BLaER1 treated with 17β-estradiol and CSF1 and Interleukin-3, amounts not matched to agents 10 nM and 100 nM (cell line): ENCODE measurements around the gene DDX47.

Experiments
- H3K27ac ChIP-seq, 11 experiments: shearing (Covaris generic); formaldehyde crosslinking; 2 replicates each; pipeline ENCODE4 v1.8.1; 2022
- H3K27me3 ChIP-seq, 11 experiments: shearing (Covaris generic); formaldehyde crosslinking; 2 replicates each; pipeline ENCODE4 v1.8.1; 2022
- H3K36me3 ChIP-seq, 11 experiments: shearing (Covaris generic); formaldehyde crosslinking; 2 replicates each; pipeline ENCODE4 v1.8.1; 2022
- H3K4me1 ChIP-seq, 10 experiments: shearing (Covaris generic); formaldehyde crosslinking; 2 replicates each; pipeline ENCODE4 v1.8.1; 2022
- H3K4me2 ChIP-seq, 11 experiments: shearing (Covaris generic); formaldehyde crosslinking; 2 replicates each; pipeline ENCODE4 v1.8.1; 2022
- H3K4me3 ChIP-seq, 10 experiments: shearing (Covaris generic); formaldehyde crosslinking; 2 replicates each; pipeline ENCODE4 v1.8.1; 2022
- H3K9ac ChIP-seq, 11 experiments: shearing (Covaris generic); formaldehyde crosslinking; 2 replicates each; pipeline ENCODE4 v1.8.1; 2022
- H3K9me3 ChIP-seq, 11 experiments: shearing (Covaris generic); formaldehyde crosslinking; replicated peaks in 1 of 11; 2 replicates each; pipeline ENCODE4 v1.8.1; 2022
- H4K20me1 ChIP-seq, 11 experiments: shearing (Covaris generic); formaldehyde crosslinking; 2 replicates each; pipeline ENCODE4 v1.8.1; 2022
- Cebpa-rat ChIP-seq, 11 experiments: shearing (Covaris generic); IDR thresholded peaks; 2 replicates each; pipeline ENCODE4 v1.8.1; 2022

The DDX47 gene

DNA sequence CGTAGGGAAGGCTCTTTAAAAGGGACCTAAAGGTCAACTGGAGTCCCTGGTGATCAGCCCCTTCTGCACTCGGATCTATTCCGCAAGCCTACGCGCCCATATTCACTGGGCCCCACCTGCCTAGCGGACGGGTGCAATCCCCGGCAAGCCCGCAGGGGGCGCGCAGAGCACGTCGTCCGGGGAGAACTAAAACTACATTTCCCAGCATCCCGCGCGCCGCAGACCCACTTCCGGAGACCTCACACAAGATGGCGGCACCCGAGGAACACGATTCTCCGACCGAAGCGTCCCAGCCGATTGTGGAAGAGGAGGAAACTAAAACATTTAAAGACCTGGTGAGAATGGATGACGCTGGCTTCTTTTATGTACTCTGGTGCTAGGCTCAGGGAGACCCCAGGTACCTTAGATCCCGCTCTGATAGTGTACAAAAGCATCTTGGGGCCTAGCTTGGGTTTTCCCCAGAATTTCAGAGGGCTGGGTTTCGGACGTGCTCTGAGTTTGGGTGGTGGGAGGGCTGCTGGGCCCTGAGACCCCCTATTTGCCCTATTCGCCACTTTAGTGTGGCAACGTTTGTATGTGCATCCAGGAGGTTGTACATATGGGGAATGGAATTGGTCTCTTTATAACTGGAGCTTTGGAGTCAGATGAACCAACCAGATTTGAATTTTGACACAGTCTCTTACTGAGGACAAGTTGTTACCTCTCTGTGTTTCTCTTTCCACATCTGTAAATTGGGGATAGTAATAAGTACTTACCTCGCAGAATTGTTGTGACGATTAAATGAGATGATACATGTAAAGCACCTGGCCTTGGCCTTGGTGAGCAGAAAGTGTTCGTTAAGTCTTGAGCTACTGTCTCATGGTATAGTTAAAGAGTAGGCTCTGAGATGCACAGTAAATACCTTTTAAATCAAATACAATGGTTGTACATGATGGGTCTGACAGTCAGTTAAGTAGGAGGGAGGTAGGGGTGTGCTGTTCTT lies at the start of gene DDX47:
TSS of gene DDX47 (plus strand) at position 227 of the 982 bp plus-strand sequence. CDS start at position 249, 22 bp downstream.
- Histone ChIP-seq H3K4me2 (peak within 1 kb of the TSS; percentile 88 to 98 (median 94)), H3K36me3 (peaks cover 0 to 43% (median 40%) of the 10 kb centered on the region in 11 experiments; a peak in 21 of 22 replicates), H3K4me1 (peaks cover 61 to 89% (median 66%) of the 10 kb centered on the region in 10 experiments), H3K27me3 (no peaks in the 10 kb centered on the region), H3K4me3 (peak within 1 kb of the TSS; percentile 86 to 99 (median 94)), H3K27ac (peak within 1 kb of the TSS; percentile 70 to 94 (median 90)), H4K20me1 (peaks cover 0 to 33% (median 22%) of the 10 kb centered on the region in 11 experiments; a peak in 14 of 22 replicates), H3K9me3 (no peaks in the 10 kb centered on the region), H3K9ac (peak within 1 kb of the TSS; percentile 88 to 97 (median 89))
- no peak for TF ChIP-seq Cebpa-rat (IDR thresholded peaks at IDR 0.05)

DNA sequence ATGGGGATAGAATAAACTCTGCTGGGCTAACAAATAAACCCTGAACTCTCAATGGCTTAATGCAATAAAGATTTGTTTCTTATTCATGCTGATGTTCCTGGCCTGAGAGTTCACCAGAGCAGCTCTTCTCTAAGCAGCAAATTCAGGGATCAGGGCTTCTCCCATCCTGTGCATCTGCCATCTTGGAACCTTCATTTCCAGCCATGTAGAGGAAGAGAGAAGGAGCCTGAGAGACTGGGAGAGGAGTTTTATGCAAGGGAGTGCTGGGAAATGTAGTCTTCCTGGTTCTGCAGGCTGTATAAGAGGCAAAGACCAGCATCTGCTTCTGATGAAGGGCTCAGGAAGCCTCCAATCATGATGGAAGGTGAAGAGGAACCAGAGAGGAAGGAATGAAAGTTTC lies 48.3 kb upstream of the DDX47 start:
- H3K4me3 ChIP-seq, result no peak overlapping the region
- H3K4me1 ChIP-seq, result no peaks in the 10 kb centered on the region; a peak in 1 of 20 replicates
- no peak overlapping the region for H3K9ac ChIP-seq
- peaks cover 0 to 80% (median 64%) of the 10 kb centered on the region in 11 experiments; a peak in 19 of 22 replicates for H3K36me3 ChIP-seq
- no peak overlapping the region for H3K27ac ChIP-seq
- peaks cover 20 to 41% (median 34%) of the 10 kb centered on the region in 11 experiments for H3K9me3 ChIP-seq
- TF ChIP-seq Cebpa-rat (IDR thresholded peaks at IDR 0.05), result no peak
- H4K20me1 ChIP-seq, result no peaks in the 10 kb centered on the region
- no peaks in the 10 kb centered on the region for H3K27me3 ChIP-seq
- no peak overlapping the region for H3K4me2 ChIP-seq

DNA sequence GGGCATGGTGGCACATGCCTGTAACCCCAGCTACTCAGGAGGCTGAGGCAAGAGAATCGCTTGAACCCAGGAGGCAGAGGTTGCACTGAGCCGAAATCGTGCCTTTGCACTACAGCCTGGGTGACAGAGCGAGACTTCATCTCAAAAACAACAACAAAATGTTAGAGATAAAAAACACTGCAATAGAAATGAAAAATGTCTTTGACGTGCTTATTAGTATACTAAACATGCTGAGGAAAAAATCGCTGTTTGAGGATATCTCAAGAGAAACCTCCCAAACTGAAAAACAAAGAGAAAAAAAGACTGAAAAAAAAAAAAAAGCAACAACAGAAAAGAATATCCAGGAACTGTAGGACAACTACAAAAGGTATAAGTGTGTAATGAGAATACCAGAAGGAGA lies 42.9 kb upstream of the DDX47 start:
- no peak overlapping the region for H3K27ac ChIP-seq
- no peak overlapping the region for H3K4me2 ChIP-seq
- no peaks in the 10 kb centered on the region for H3K27me3 ChIP-seq
- peaks cover 46 to 72% (median 68%) of the 10 kb centered on the region in 11 experiments for H3K9me3 ChIP-seq
- no peak overlapping the region for H3K4me3 ChIP-seq
- H4K20me1 ChIP-seq, result no peaks in the 10 kb centered on the region
- H3K4me1 ChIP-seq, result no peaks in the 10 kb centered on the region
- H3K36me3 ChIP-seq, result peaks cover 0 to 77% (median 48%) of the 10 kb centered on the region in 11 experiments; a peak in 17 of 22 replicates
- TF ChIP-seq Cebpa-rat (IDR thresholded peaks at IDR 0.05), result no peak
- H3K9ac ChIP-seq, result no peak overlapping the region

DNA sequence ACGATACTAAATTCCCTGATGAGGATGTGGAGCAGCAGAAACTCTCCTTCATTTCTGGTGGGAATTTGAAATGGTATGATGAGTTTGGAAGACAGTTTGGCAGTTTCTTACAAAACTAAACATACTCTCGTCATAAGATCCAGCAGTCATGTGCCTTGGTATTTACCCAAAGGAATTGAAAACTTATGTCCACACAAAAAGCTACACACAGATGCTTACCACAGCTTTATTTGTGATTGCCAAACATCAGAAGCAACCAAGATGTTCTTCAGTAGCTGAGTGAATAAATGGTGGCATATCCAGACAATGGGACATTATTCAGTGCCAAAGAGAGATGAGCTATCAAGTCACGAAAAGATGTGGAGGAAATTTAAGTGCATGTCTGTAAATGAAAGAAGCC lies 38.4 kb upstream of the DDX47 start:
- Histone ChIP-seq H3K4me3 (no peak overlapping the region), H3K9ac (no peak overlapping the region), H3K27ac (no peak overlapping the region), H4K20me1 (no peaks in the 10 kb centered on the region), H3K4me2 (no peak overlapping the region), H3K9me3 (peaks cover 23 to 39% (median 33%) of the 10 kb centered on the region in 11 experiments), H3K27me3 (no peaks in the 10 kb centered on the region), H3K36me3 (peaks cover 0 to 34% (median 7%) of the 10 kb centered on the region in 11 experiments; a peak in 13 of 22 replicates), H3K4me1 (peaks cover 0 to 8% (median 6%) of the 10 kb centered on the region in 10 experiments; a peak in 11 of 20 replicates)
- no peak for TF ChIP-seq Cebpa-rat (IDR thresholded peaks at IDR 0.05)

DNA sequence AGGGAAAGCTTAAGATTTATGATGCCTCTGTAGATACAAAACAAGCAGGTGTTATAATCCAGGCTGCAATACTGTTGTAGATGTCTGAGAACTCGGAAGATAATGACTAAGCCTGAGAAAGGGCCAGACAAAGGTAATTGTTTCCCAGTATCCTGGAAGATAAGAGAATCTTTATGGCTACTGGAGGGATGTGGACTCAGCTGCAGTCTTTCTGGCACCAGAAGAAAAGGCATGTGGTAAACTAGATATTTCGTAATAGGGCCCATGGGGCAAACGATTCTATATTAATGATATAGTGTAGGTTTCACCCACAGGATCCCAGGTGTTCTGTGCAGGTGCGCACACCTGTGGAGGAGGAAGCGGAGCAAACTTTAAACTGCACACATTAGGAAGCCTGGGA lies 36.9 kb upstream of the DDX47 start:
- Histone ChIP-seq H3K27me3 (no peaks in the 10 kb centered on the region), H3K9me3 (peaks cover 10 to 24% (median 18%) of the 10 kb centered on the region in 11 experiments; a peak in 21 of 22 replicates), H3K4me1 (peaks cover 0 to 8% (median 6%) of the 10 kb centered on the region in 10 experiments; a peak in 11 of 20 replicates), H4K20me1 (no peaks in the 10 kb centered on the region), H3K9ac (no peak overlapping the region), H3K4me3 (no peak overlapping the region), H3K27ac (no peak overlapping the region), H3K4me2 (peak overlapping the region in 1 of 11 experiments; percentile 28; a peak in 3 of 22 replicates), H3K36me3 (peaks cover 0 to 20% (median 0%) of the 10 kb centered on the region in 11 experiments; a peak in 7 of 22 replicates)
- peak in 3 of 11 experiments; percentile 14 to 54 (median 34); a peak in 2 of 22 replicates for TF ChIP-seq Cebpa-rat (IDR thresholded peaks at IDR 0.05)

DNA sequence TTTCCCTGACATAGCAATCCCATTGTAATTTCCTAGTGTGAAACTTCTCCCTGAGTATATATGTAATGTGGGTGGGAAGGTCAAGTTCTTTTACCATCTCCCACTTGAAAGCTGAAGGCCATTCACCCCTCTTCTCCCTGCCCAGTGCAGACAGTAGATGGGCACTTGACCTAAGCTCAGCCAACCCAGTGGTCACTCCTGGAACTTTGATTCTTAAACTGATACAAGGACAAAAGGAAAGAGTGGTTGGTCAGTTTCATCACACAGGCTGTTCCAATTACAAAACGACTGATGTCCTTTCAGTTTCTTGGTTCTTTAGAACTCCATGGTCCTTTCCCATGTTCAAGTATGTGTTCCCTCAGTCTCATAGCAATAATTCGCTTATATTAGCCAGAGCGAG lies 36.1 kb upstream of the DDX47 start:
- no peak overlapping the region for H3K4me2 ChIP-seq
- peaks cover 0 to 8% (median 6%) of the 10 kb centered on the region in 10 experiments; a peak in 11 of 20 replicates for H3K4me1 ChIP-seq
- no peaks in the 10 kb centered on the region for H3K27me3 ChIP-seq
- H3K9me3 ChIP-seq, result peaks cover 7 to 18% (median 16%) of the 10 kb centered on the region in 11 experiments; a peak in 17 of 22 replicates
- no peak overlapping the region for H3K27ac ChIP-seq
- H3K4me3 ChIP-seq, result no peak overlapping the region
- no peaks in the 10 kb centered on the region for H4K20me1 ChIP-seq
- no peak overlapping the region for H3K9ac ChIP-seq
- no peak for TF ChIP-seq Cebpa-rat (IDR thresholded peaks at IDR 0.05)
- H3K36me3 ChIP-seq, result peaks cover 0 to 16% (median 0%) of the 10 kb centered on the region in 11 experiments; a peak in 5 of 22 replicates

DNA sequence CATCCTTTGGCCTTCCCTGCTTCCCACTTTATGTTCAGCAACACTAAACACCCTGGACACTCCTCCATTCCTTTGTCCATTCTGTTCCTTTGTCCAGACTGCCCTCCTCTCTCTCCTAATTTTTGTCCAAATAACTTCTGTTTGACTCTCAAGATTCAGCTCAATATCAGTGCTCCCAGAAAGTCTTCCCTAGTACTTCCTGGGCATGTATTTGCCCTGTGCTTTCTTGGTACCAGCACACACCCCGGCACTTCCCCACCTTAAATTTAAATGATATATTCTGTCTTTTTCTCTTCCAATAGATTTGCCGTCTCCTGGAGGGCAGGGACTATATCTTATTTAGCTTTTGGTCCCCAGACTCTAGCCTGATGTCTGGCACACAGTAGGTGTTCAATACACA lies 34.1 kb upstream of the DDX47 start:
- no peak overlapping the region for H3K4me3 ChIP-seq
- no peak for TF ChIP-seq Cebpa-rat (IDR thresholded peaks at IDR 0.05)
- H3K9me3 ChIP-seq, result 0 out of 22 replicates have a peak, but pooled peaks cover 0 to under 1% (median 0%) of the 10 kb centered on the region in 11 experiments
- no peak overlapping the region for H3K4me2 ChIP-seq
- 0 out of 22 replicates have a peak, but pooled peaks cover 0 to 6% (median 0%) of the 10 kb centered on the region in 11 experiments for H3K36me3 ChIP-seq
- peaks cover 0 to 8% (median 6%) of the 10 kb centered on the region in 10 experiments; a peak in 14 of 20 replicates for H3K4me1 ChIP-seq
- 0 out of 22 replicates have a peak overlapping the region, but pooled peaks of 1 of the 11 experiments have one; percentile 5 for H3K27ac ChIP-seq
- H3K9ac ChIP-seq, result no peak overlapping the region
- no peaks in the 10 kb centered on the region for H3K27me3 ChIP-seq
- H4K20me1 ChIP-seq, result no peaks in the 10 kb centered on the region

DNA sequence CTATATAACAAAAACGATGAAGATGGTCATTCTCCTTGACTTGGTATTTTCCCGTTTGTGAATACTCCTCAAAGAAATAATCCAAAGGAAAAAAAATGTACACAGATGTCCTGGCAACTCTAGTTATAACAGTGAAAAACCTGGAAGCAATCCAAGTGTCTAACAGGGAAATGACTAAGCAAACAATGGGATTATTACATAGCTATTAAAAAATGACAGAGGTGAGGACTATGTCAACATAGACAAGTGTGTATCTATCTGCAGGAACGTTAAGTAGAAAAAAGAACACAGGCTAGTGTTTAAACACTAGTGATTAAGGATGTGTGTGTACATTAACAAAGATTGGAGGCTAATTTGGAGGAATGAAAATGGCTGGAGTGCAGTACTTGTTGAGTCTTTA lies 33.6 kb upstream of the DDX47 start:
- Histone ChIP-seq H3K27me3 (no peaks in the 10 kb centered on the region), H3K27ac (no peak overlapping the region), H3K36me3 (0 out of 22 replicates have a peak, but pooled peaks cover 0 to 6% (median 0%) of the 10 kb centered on the region in 11 experiments), H3K9ac (no peak overlapping the region), H3K4me2 (no peak overlapping the region), H4K20me1 (no peaks in the 10 kb centered on the region), H3K4me1 (peaks cover 0 to 11% (median 9%) of the 10 kb centered on the region in 10 experiments; a peak in 16 of 20 replicates), H3K4me3 (no peak overlapping the region), H3K9me3 (no peaks in the 10 kb centered on the region)
- TF ChIP-seq Cebpa-rat (IDR thresholded peaks at IDR 0.05), result no peak

DNA sequence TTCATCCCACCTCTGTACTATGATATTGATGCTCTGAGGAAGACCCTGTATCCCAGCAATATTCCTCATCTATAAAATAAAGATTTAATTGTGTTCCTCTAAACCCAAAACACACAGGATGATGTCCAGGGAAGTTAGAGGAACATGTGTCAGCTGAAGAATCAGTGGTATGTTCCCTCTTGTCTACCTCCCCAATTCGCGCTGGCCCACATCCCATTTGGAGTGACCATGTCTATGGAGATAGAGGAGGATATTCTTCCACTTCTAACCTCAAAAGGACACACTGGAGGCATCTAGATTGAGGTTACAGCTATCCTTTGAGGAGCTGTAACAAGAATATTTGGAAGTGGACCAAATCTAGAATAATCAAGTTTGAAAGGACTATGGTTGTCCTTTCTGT lies 29.0 kb upstream of the DDX47 start:
- Histone ChIP-seq H3K9me3 (no peaks in the 10 kb centered on the region), H3K4me1 (peaks cover 28 to 51% (median 48%) of the 10 kb centered on the region in 10 experiments), H3K27ac (no peak overlapping the region), H4K20me1 (no peaks in the 10 kb centered on the region), H3K36me3 (no peaks in the 10 kb centered on the region), H3K4me3 (no peak overlapping the region), H3K9ac (no peak overlapping the region), H3K4me2 (peak overlapping the region in 3 of 11 experiments; percentile 91 to 97 (median 95); a peak in 4 of 22 replicates), H3K27me3 (no peaks in the 10 kb centered on the region; a peak in 1 of 22 replicates)
- no peak for TF ChIP-seq Cebpa-rat (IDR thresholded peaks at IDR 0.05)
